GM12878 (cell line): ENCODE measurements around the gene SPHKAP. TPM values are rescaled to one million over a fixed set of nuclear protein-coding genes. Genes with fewer than 3 reads are reported as not detected.

Experiments used
- ATAC-seq: fragments of 200-7000 bp; cut with Tn5 transposase; 3 replicates; pipeline ENCODE4 v1.9.1; 2020; ENCODE audit warnings: mild to moderate bottlenecking, moderate library complexity
- BruUV-seq: library from RNA; stranded (reverse); fragments of 400-500 nt; replicated peaks from 2 replicates; lab custom pipeline; 2021; lab: Mats Ljungman, UMichigan
- CTCF ChIA-PET: fragments of 300-600 bp; sonication (Branson Sonifier 250); formaldehyde crosslinking; extraction: SDS; loops from one replicate; lab custom pipeline; 2021; ENCODE audit warnings: inconsistent platforms; lab: Yijun Ruan, JAX
- POLR2A ChIA-PET: fragments of 350-600 bp; formaldehyde crosslinking; extraction: SDS; loops from one replicate; lab custom pipeline; 2021; ENCODE audit warnings: inconsistent platforms; lab: Charles Lee
- RAD21 ChIA-PET: fragments of 300-600 bp; sonication (Branson Sonifier 250); formaldehyde crosslinking; loops from one replicate; lab custom pipeline; 2023; ENCODE audit warnings: antibody characterized with exemption; ENCODE audit not compliant: unreplicated experiment; lab: Charles Lee
- SMC1A ChIA-PET: fragments of 300-600 bp; sonication (Branson Sonifier 250); formaldehyde crosslinking; loops from one replicate; lab custom pipeline; 2023; ENCODE audit not compliant: unreplicated experiment, uncharacterized antibody; lab: Charles Lee
- DNase-seq: peaks from one replicate; pipeline ENCODE4 v3.0.0-alpha.2; 2011; ENCODE audit warnings: low read depth, low spot score
- FAIRE-seq: peaks from 3 replicates; lab custom pipeline; 2011; peaks lifted over from hg19 to GRCh38; lab: Jason Lieb, UNC
- H2AFZ ChIP-seq: 2 replicates; pipeline ENCODE4 v1.6.0; 2011; ENCODE audit warnings: low read depth, low read length, control low read depth; ENCODE audit not compliant: control insufficient read depth
- H3K27ac ChIP-seq: 2 replicates; pipeline ENCODE4 v1.5.1; 2011; ENCODE audit warnings: control low read depth; ENCODE audit not compliant: control insufficient read depth, insufficient read depth
- H3K27me3 ChIP-seq, 2 experiments: replicated peaks in 1 of 2; 2 replicates each; pipeline versions ENCODE4 v1.6.0 to v1.6.1; 2011; ENCODE audit warnings: low read length in 1 of 2; ENCODE audit not compliant: control insufficient read depth in 2 of 2, insufficient read depth in 2 of 2
- H3K36me3 ChIP-seq, 2 experiments: 2 replicates each; pipeline ENCODE4 v1.5.1; 2011; ENCODE audit warnings: low read length in 1 of 2; ENCODE audit not compliant: control insufficient read depth in 2 of 2, insufficient read depth in 2 of 2
- H3K4me1 ChIP-seq: 2 replicates; pipeline ENCODE4 v1.6.1; 2011; ENCODE audit warnings: mild to moderate bottlenecking, low read length, moderate library complexity, mixed read lengths; ENCODE audit not compliant: control insufficient read depth, insufficient read depth
- H3K4me2 ChIP-seq: 2 replicates; pipeline ENCODE4 v1.6.0; 2011; ENCODE audit warnings: control low read depth; ENCODE audit not compliant: control insufficient read depth, insufficient read depth
- H3K4me3 ChIP-seq: fragments of 200-600 bp; sonication (generic); 2 replicates; pipeline ENCODE4 v1.5.1; 2016
- H3K79me2 ChIP-seq: 2 replicates; pipeline ENCODE4 v1.6.0; 2011; ENCODE audit warnings: low read length; ENCODE audit not compliant: control insufficient read depth, insufficient read depth
- H3K9ac ChIP-seq: 2 replicates; pipeline ENCODE4 v1.8.0; 2011; ENCODE audit warnings: low read length, control low read depth, mixed read lengths; ENCODE audit not compliant: control insufficient read depth, insufficient read depth
- H3K9me3 ChIP-seq: replicated peaks from 3 replicates; pipeline ENCODE4 v1.5.1; 2011; ENCODE audit warnings: mild to moderate bottlenecking, low read length; ENCODE audit not compliant: control insufficient read depth, insufficient read depth
- H4K20me1 ChIP-seq: 2 replicates; pipeline ENCODE4 v1.6.0; 2011; ENCODE audit not compliant: control insufficient read depth, insufficient read depth
- GATAD2B ChIP-seq: fragments of 450-650 bp; conservative IDR thresholded peaks from 2 replicates; pipeline ENCODE4 v1.6.1; 2017; ENCODE audit warnings: low read depth, mild to moderate bottlenecking, moderate library complexity
- KLF5 ChIP-seq: fragments of 450-650 bp; IDR thresholded peaks from 2 replicates; pipeline ENCODE4 v1.6.1; 2014; ENCODE audit warnings: mild to moderate bottlenecking; ENCODE audit not compliant: partially characterized antibody
- SKIL ChIP-seq: fragments of 450-650 bp; IDR thresholded peaks from 2 replicates; pipeline ENCODE4 v1.6.1; 2017; ENCODE audit warnings: mild to moderate bottlenecking, low read depth, inconsistent platforms; ENCODE audit not compliant: poor library complexity, severe bottlenecking
- TCF12 ChIP-seq: IDR thresholded peaks from 2 replicates; pipeline ENCODE4 v1.6.1; 2011; ENCODE audit warnings: low read depth, mild to moderate bottlenecking, low read length
- ZNF384 ChIP-seq: IDR thresholded peaks from 2 replicates; pipeline ENCODE4 v1.6.1; 2012; ENCODE audit warnings: low read depth, mild to moderate bottlenecking, low read length, improper control_type of control experiment, borderline replicate concordance
- ZNF622 ChIP-seq: fragments of 450-650 bp; IDR thresholded peaks from 2 replicates; pipeline ENCODE4 v1.6.1; 2017; ENCODE audit warnings: mild to moderate bottlenecking, inconsistent platforms
- WGBS: methylation state at CpG from one replicate; pipeline ENCODE4 v1.1.6; 2016; ENCODE audit warnings: low lambda C conversion rate; ENCODE audit not compliant: insufficient replicate concordance, insufficient coverage; ENCODE audit errors: missing lambda C conversion rate; 5-methylcytosine and 5-hydroxymethylcytosine counted together
- in situ Hi-C: fragments of 300-500 bp; cut with MboI; formaldehyde crosslinking; loops from 9 replicates; pipeline ENCODE4 v1.14.3; 2018; ENCODE audit warnings: mixed read lengths
- intact Hi-C: fragments of 100-400 bp; cut with micrococcal nuclease; formaldehyde crosslinking; loops from one replicate; pipeline ENCODE4 v1.14.2; 2022; ENCODE audit not compliant: unreplicated experiment
- polyA plus RNA-seq, 11 experiments: library from polyadenylated mRNA; depleted of rRNA in 4 of 11; unstranded in 6 of 11; stranded (reverse) in 5 of 11; fragments of >200 nt; fragmentation: Nextera tagmentation in 4 of 11; fragmentation: Illumina TruSeq in 1 of 11; extraction: Ambion mirVana in 4 of 11; extraction: Trizol in 1 of 11; gene quantifications; 1 replicate in 1 of 11; 2 replicates in 10 of 11; pipeline versions ENCODE4 v1.2.1 to v1.2.3, GENCODE V29; 2011 to 2016; ENCODE audit warnings: inconsistent platforms in 2 of 11, missing spikeins in 2 of 11, low read depth in 1 of 11
- total RNA-seq, 4 experiments: library from RNA; depleted of rRNA in 3 of 4; stranded (reverse); fragments of >200 nt in 3 of 4; fragmentation: Illumina TruSeq in 1 of 4; extraction: Trizol in 1 of 4; gene quantifications; 2 replicates each; pipeline versions ENCODE4 v1.2.1 to v1.2.3, GENCODE V29; 2013 to 2021

SPHKAP gene
- total and polyA plus RNA-seq, 10 of the 15 experiments (the other 5 are each of a cell fraction or from before 2014, with no cell fraction given): 0.03 TPM; not detected in 9

GRCh38 chr2:228066126-228066798, 115.2 kb downstream of the SPHKAP start:
- Histone ChIP-seq H3K27me3 (no peaks in the 10 kb centered on the region), H3K36me3 (no peaks in the 10 kb centered on the region), H3K4me2 (no peak overlapping the region), H3K9me3 (no peaks in the 10 kb centered on the region), H3K9ac (no peak overlapping the region), H3K27ac (no peak overlapping the region), H4K20me1 (no peaks in the 10 kb centered on the region), H3K4me3 (no peak overlapping the region), H2AFZ (no peak overlapping the region), H3K79me2 (no peaks in the 10 kb centered on the region), H3K4me1 (no peaks in the 10 kb centered on the region)
- RAD21 ChIA-PET: no interaction called here
- POLR2A ChIA-PET: no interaction called here
- WGBS: 15% methylated on average over 5 of the region's 5 CpGs
- intact Hi-C loops: no loop called here
- CTCF ChIA-PET: no interaction called here
- TF ChIP-seq SKIL (no peak), GATAD2B (no peak), TCF12 (no peak), KLF5 (no peak), ZNF384 (no peak), ZNF622 (no peak)
- DNase-seq (no peak), ATAC-seq (no peak), FAIRE-seq (no peak)
- SMC1A ChIA-PET: interaction anchor here (1.0 kb wide), 1 partner anchor 31 kb away, joined by 3 read pairs; no protein-coding TSS in a partner anchor
- no TSS peak for BruUV-seq
- in situ Hi-C loops: no loop called here
